A549 (cell line): ENCODE data around the gene ALPP. TPM values are rescaled to one million over a fixed set of nuclear protein-coding genes. Genes with fewer than 3 reads are reported as not detected.
A peak's percentile ranks its signal among the peaks of the same experiment; 100 is the strongest.
"Not testable (repeated sequence)": the region's sequence is repeated elsewhere in the genome, so short reads cannot be mapped to it uniquely, and the experiment has no call there.

ENCODE experiments used
- ATAC-seq, 2 experiments: fragments of 200-7000 bp in 1 of 2; fragments of >200 bp in 1 of 2; cut with Nextera tagmentation in 1 of 2; cut with Tn5 transposase in 1 of 2; 3 replicates each; pipeline versions ENCODE4 v1.8.0 to v1.9.1; 2018 to 2020; ENCODE audit warnings: mild to moderate bottlenecking in 1 of 2, moderate library complexity in 1 of 2
- CTCF ChIA-PET: fragments of 300-600 bp; sonication (Branson Sonifier 250); formaldehyde crosslinking; extraction: SDS; loops from one replicate; lab custom pipeline; 2021; ENCODE audit warnings: antibody characterized with exemption, inconsistent platforms; lab: Yijun Ruan, JAX
- POLR2A ChIA-PET: fragments of 350-600 bp; formaldehyde crosslinking; extraction: SDS; loops from one replicate; lab custom pipeline; 2021; ENCODE audit warnings: antibody characterized with exemption, inconsistent platforms; lab: Yijun Ruan, JAX
- DNase-seq, 2 experiments: peaks; one replicate each; pipeline versions ENCODE4 v3.0.0 to v3.0.0-alpha.2; 2011 to 2016; ENCODE audit warnings: low read depth in 1 of 2, low spot score in 1 of 2
- FAIRE-seq: peaks from 2 replicates; lab custom pipeline; 2011; peaks lifted over from hg19 to GRCh38; lab: Jason Lieb, UNC
- H3K27ac ChIP-seq, 2 experiments: fragments of >200 bp; sonication (Bioruptor Twin); formaldehyde crosslinking; 3 replicates each; pipeline ENCODE4 v1.5.1; 2016 to 2017
- H3K4me1 ChIP-seq: fragments of >200 bp; sonication (Bioruptor Twin); formaldehyde crosslinking; 3 replicates; pipeline ENCODE4 v1.6.1; 2016
- H3K4me2 ChIP-seq: fragments of >200 bp; sonication (Bioruptor Twin); formaldehyde crosslinking; 3 replicates; pipeline ENCODE4 v1.6.1; 2016
- H3K4me3 ChIP-seq: fragments of >200 bp; sonication (Bioruptor Twin); formaldehyde crosslinking; 3 replicates; pipeline ENCODE4 v1.5.1; 2016
- H3K9me3 ChIP-seq: fragments of >200 bp; sonication (Bioruptor Twin); formaldehyde crosslinking; 3 replicates; pipeline ENCODE4 v1.6.1; 2016
- BHLHE40 ChIP-seq: IDR thresholded peaks from 2 replicates; pipeline ENCODE4 v1.6.1; 2012; ENCODE audit warnings: low read depth, low read length, inconsistent platforms
- CHD2 ChIP-seq: fragments of 150-350 bp; IDR thresholded peaks from 2 replicates; pipeline ENCODE4 v1.6.1; 2014; ENCODE audit warnings: low read length; ENCODE audit not compliant: partially characterized antibody
- HOXA7 ChIP-seq: fragments of 250-450 bp; sonication (Bioruptor Pico); IDR thresholded peaks from 2 replicates; pipeline ENCODE4 v1.5.0; 2020; ENCODE audit warnings: mild to moderate bottlenecking, moderate library complexity
- JUNB ChIP-seq: fragments of >200 bp; sonication (Bioruptor Twin); formaldehyde crosslinking; IDR thresholded peaks from 2 replicates; pipeline ENCODE4 v1.6.1; 2016
- MAZ ChIP-seq: fragments of 150-350 bp; IDR thresholded peaks from 2 replicates; pipeline ENCODE4 v1.6.1; 2014; ENCODE audit warnings: antibody characterized with exemption, low read depth, low read length, borderline replicate concordance
- POLR2AphosphoS2 ChIP-seq: conservative IDR thresholded peaks from 2 replicates; pipeline ENCODE4 v1.6.1; 2012; ENCODE audit warnings: low read length, improper control_type of control experiment, inconsistent platforms
- RAD21 ChIP-seq, 2 experiments: fragments of >200 bp in 1 of 2; sonication (Bioruptor Twin) in 1 of 2; formaldehyde crosslinking in 1 of 2; IDR thresholded peaks in 1 of 2; conservative IDR thresholded peaks in 1 of 2; 2 replicates in 1 of 2; 3 replicates in 1 of 2; pipeline ENCODE4 v1.6.1; 2012 to 2018; ENCODE audit warnings: inconsistent platforms in 1 of 2
- SMC3 ChIP-seq: fragments of >200 bp; sonication (Bioruptor Twin); formaldehyde crosslinking; IDR thresholded peaks from 3 replicates; pipeline ENCODE4 v1.6.1; 2018; ENCODE audit warnings: inconsistent platforms
- TP53 ChIP-seq: fragments of 250-450 bp; sonication (Bioruptor Pico); IDR thresholded peaks from 2 replicates; pipeline ENCODE4 v1.5.0; 2021; ENCODE audit warnings: mild to moderate bottlenecking, moderate library complexity
- WGBS: methylation state at CpG from one replicate; pipeline ENCODE4 v1.1.6; 2017; ENCODE audit errors: missing lambda C conversion rate; 5-methylcytosine and 5-hydroxymethylcytosine counted together
- polyA plus RNA-seq, 4 experiments: library from polyadenylated mRNA; depleted of rRNA in 3 of 4; stranded (reverse); fragments of >200 nt; fragmentation: RNase III in 1 of 4; extraction: RNeasy Plus Mini Kit Qiagen cat#74134 plus additional on column Dnase treatment in 1 of 4; gene quantifications; 2 replicates in 3 of 4; 3 replicates in 1 of 4; pipeline ENCODE4 v1.2.3, GENCODE V29; 2011 to 2017
- TF ChIP-seq, protein P1 (sequence below): fragments of 250-450 bp; sonication (Bioruptor Pico); IDR thresholded peaks from 2 replicates; pipeline ENCODE4 v1.5.0; 2020; ENCODE audit warnings: low read depth, mild to moderate bottlenecking, moderate library complexity
- TF ChIP-seq, protein P2 (sequence below): fragments of >200 bp; sonication (Bioruptor Twin); formaldehyde crosslinking; IDR thresholded peaks from 3 replicates; pipeline ENCODE4 v1.5.1; 2016
- TF ChIP-seq, protein P3 (sequence below): fragments of 450-650 bp; IDR thresholded peaks from 2 replicates; pipeline ENCODE4 v1.6.1; 2014; ENCODE audit warnings: antibody characterized with exemption

The ALPP gene
- polyA plus RNA-seq, 2 of the 4 experiments (the other 2 are of a cell fraction), result 0.10 to 0.31 TPM

DNA sequence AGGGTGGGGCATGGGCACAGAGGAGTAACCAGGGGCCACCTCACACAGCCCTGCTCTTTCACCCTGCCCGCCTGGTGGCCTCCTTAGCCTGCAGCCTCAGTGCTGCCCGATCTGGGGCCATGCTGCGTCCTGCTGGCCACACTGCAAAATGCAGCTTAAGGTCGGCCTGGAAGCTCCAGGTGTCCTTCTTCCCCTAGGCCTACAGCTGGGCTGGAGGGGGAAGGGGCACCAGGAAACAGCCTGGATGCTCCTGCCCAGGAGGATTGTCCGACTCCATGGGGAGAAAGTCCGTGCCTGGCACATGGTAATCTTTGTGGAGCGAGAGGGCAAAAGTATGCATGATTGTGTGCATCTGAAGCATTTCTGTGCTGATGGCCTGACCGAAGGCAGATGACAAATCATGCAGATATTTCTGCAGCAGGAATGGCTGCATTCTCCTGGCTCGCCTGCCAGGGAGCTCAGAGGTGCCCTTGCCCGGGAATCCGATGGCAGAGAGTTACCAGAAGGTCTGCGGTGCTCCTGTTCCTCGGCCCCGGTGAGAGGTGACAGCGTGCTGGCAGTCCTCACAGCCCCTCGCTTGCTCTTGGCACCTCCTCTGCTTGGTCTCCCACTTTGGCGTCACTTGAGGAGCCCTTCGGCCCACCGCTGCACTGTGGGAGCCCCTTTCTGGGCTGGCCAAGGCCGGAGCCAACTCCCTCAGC, 12.8 kb upstream of the ALPP start (continued):
- TF ChIP-seq SMC3 (peak; percentile 31; the same call in 1 of the 3 replicates), POLR2AphosphoS2 (no peak), JUNB (no peak)
- TF ChIP-seq, protein P1, sequence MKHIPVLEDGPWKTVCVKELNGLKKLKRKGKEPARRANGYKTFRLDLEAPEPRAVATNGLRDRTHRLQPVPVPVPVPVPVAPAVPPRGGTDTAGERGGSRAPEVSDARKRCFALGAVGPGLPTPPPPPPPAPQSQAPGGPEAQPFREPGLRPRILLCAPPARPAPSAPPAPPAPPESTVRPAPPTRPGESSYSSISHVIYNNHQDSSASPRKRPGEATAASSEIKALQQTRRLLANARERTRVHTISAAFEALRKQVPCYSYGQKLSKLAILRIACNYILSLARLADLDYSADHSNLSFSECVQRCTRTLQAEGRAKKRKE, result no peak

DNA sequence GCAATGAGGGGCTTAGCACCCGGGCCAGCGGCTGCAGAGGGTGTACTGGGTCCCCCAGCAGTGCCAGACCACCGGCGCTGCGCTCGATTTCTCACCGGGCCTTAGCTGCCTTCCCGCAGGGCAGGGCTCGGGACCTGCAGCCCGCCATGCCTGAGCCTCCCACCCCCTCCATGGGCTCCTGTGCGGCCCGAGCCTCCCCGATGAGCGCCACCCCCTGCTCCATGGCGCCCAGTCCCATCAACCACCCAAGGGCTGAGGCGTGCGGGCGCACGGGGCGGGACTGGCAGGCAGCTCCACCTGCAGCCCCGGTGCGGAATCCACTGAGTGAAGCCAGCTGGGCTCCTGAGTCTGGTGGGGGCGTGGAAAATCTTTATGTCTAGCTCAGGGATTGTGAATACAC, 12.1 kb upstream of the ALPP start:
- peaks cover 16% of the 10 kb centered on the region; the same call in 2 of the 3 replicates for H3K4me1 ChIP-seq
- FAIRE-seq, H3K4me2 ChIP-seq, H3K4me3 ChIP-seq, DNase-seq, POLR2A ChIA-PET, H3K27ac ChIP-seq, H3K9me3 ChIP-seq, ATAC-seq: not testable (repeated sequence)
- CTCF ChIA-PET, result interaction anchor here (0.8 to 3.8 kb wide), 11 partner anchors 10 to 441 kb away, joined by 3 to 18 read pairs (median 4); no protein-coding TSS in a partner anchor
- 72% methylated on average over 3 of the region's 23 CpGs for WGBS

DNA sequence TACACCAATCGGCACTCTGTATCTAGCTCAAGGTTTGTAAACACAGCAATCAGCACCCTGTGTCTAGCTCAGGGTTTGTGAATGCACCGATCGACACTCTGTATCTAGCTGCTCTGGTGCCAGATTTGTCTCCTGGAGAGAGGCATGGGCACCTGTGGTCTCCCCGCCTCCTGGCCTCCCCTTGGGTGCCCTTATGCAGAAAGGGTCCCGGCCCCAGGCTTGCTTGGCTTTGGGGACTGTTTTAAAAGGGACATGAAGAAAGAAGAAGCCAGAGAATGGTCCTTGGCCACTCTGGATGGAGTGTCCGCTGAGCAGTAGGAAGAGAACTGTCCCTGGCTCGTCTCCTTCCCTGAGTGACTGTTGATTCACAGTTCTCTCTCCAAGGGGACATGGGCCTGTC, 11.5 kb upstream of the ALPP start:
- no peak for ATAC-seq
- ChIA-PET POLR2A (no interaction called here), CTCF (interaction anchor here (0.8 to 2.4 kb wide), 8 partner anchors 9 to 157 kb away, joined by 3 to 15 read pairs (median 6); no protein-coding TSS in a partner anchor)
- WGBS, result 63% methylated on average over 7 of the region's 7 CpGs
- H3K4me2 ChIP-seq, result no peak overlapping the region
- no peaks in the 10 kb centered on the region for H3K9me3 ChIP-seq
- no peak for DNase-seq
- no peak for FAIRE-seq
- H3K4me3 ChIP-seq, result no peak overlapping the region
- no peak for TF ChIP-seq TP53 (CRISPR knock-in tag)
- peaks cover 16% of the 10 kb centered on the region; the same call in 2 of the 3 replicates for H3K4me1 ChIP-seq
- H3K27ac ChIP-seq, result no peak overlapping the region

DNA sequence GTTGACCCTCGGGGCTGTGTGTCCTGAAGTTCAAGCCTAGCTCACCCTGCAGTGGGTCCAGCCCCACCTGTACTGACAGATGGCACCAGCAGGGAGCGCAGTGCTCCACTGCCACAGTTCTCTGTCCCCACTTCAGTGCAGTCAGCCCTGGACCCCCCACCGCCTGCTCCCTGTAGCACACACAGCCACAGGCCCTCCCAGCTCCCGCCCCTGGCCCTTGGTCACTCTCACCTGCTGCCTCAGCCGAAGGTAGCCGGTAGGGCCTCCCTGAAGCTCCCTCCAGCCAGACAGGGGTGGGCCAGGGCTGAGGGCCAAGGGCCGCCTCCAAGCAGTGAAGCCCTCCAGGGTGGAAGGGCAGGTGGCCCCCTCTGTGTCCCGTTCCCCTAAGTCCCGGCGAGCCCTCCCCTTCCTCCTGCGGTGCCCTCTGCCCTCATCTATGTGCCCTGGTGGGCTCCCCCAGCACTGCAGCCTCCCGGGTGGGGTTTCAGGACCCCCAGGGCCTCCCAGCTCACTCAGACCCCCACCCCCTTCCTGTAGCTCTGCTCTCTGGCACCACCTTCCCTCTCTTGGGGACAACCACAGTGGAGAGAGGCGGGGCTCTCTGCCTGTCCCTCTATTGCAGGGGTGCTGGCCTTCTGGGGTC, 10.8 kb upstream of the ALPP start:
- Histone ChIP-seq H3K9me3 (no peaks in the 10 kb centered on the region), H3K4me1 (peaks cover 16% of the 10 kb centered on the region; the same call in 2 of the 3 replicates), H3K4me3 (no peak overlapping the region), H3K4me2 (no peak overlapping the region), H3K27ac (peak overlapping the region; percentile 52 to 54; a peak in 4 of 6 replicates)
- FAIRE-seq, result no peak
- DNase-seq, result peak in 1 of 2 experiments; percentile 26
- WGBS, result 75% methylated on average over 7 of the region's 13 CpGs
- peak in 1 of 2 experiments; percentile 66; a peak in 3 of 6 replicates for ATAC-seq
- TF ChIP-seq BHLHE40 (no peak), RAD21 (conservative IDR thresholded peaks at IDR 0.05 in 1 of 2, IDR thresholded peaks at IDR 0.05 in 1 of 2) (peak in 1 of 2 experiments; percentile 43; a peak in 2 of 5 replicates), CHD2 (no peak), SMC3 (0 out of 3 replicates have a peak, but pooled peaks have one; percentile 32)
- TF ChIP-seq, protein P2, sequence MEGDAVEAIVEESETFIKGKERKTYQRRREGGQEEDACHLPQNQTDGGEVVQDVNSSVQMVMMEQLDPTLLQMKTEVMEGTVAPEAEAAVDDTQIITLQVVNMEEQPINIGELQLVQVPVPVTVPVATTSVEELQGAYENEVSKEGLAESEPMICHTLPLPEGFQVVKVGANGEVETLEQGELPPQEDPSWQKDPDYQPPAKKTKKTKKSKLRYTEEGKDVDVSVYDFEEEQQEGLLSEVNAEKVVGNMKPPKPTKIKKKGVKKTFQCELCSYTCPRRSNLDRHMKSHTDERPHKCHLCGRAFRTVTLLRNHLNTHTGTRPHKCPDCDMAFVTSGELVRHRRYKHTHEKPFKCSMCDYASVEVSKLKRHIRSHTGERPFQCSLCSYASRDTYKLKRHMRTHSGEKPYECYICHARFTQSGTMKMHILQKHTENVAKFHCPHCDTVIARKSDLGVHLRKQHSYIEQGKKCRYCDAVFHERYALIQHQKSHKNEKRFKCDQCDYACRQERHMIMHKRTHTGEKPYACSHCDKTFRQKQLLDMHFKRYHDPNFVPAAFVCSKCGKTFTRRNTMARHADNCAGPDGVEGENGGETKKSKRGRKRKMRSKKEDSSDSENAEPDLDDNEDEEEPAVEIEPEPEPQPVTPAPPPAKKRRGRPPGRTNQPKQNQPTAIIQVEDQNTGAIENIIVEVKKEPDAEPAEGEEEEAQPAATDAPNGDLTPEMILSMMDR, result peak; percentile 29; the same call in 2 of the 3 replicates
- CTCF ChIA-PET, result interaction anchor here (0.6 to 2.4 kb wide), 10 partner anchors 9 to 443 kb away, joined by 3 to 11 read pairs (median 4); no protein-coding TSS in a partner anchor
- POLR2A ChIA-PET, result no interaction called here

DNA sequence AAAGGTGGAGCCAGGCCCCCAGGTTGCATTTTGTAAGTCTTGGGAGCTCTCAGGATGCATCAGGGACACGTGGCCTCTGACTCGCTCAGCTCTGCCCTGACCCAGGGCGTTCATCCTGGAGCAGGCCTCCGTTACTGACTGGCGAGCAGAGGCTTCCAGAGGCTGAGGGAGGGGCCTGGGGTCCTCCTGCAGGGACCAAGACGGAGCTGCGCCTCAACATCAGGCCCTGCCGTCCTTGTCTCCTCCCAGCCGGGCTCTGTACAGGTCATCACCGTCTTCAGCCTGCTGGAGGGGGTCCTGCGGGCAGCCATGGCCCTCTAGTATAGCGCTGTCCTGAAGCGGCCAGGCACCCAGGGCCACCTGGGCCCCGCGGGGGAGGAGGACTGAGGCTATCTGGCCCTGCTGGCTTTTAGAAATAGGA, 10.2 kb upstream of the ALPP start:
- no peak overlapping the region for H3K4me3 ChIP-seq
- ChIA-PET CTCF (interaction anchor here (0.6 to 2.2 kb wide), 9 partner anchors 8 to 444 kb away, joined by 3 to 11 read pairs (median 4); no protein-coding TSS in a partner anchor), POLR2A (no interaction called here)
- DNase-seq (peak; percentile 21 to 29), FAIRE-seq (no peak), ATAC-seq (peak in 1 of 2 experiments; percentile 32; a peak in 2 of 6 replicates)
- 95% methylated on average over 5 of the region's 15 CpGs for WGBS
- H3K9me3 ChIP-seq, result no peaks in the 10 kb centered on the region
- H3K4me1 ChIP-seq, result peaks cover 16% of the 10 kb centered on the region; the same call in 2 of the 3 replicates
- peak overlapping the region; percentile 37 to 54; a peak in 3 of 6 replicates for H3K27ac ChIP-seq
- no peak overlapping the region for H3K4me2 ChIP-seq
- no peak for TF ChIP-seq HOXA7
- TF ChIP-seq MAZ, result no peak
- TF ChIP-seq, protein P3, sequence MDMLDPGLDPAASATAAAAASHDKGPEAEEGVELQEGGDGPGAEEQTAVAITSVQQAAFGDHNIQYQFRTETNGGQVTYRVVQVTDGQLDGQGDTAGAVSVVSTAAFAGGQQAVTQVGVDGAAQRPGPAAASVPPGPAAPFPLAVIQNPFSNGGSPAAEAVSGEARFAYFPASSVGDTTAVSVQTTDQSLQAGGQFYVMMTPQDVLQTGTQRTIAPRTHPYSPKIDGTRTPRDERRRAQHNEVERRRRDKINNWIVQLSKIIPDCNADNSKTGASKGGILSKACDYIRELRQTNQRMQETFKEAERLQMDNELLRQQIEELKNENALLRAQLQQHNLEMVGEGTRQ, result peak; percentile 19; the same call in 1 of the 2 replicates
- TF ChIP-seq, all 56 proteins: peak for 1
